GM21367 (cell line): ENCODE measurements around the gene DHX15.
"Not testable (repeated sequence)": the region's sequence is repeated elsewhere in the genome, so short reads cannot be mapped to it uniquely, and the experiment has no call there.

ENCODE experiments used
- ATAC-seq: cut with Tn5 transposase; IDR thresholded peaks from one replicate; pipeline ENCODE4 v1.9.1; 2021; ENCODE audit not compliant: unreplicated experiment

DHX15 gene

DNA sequence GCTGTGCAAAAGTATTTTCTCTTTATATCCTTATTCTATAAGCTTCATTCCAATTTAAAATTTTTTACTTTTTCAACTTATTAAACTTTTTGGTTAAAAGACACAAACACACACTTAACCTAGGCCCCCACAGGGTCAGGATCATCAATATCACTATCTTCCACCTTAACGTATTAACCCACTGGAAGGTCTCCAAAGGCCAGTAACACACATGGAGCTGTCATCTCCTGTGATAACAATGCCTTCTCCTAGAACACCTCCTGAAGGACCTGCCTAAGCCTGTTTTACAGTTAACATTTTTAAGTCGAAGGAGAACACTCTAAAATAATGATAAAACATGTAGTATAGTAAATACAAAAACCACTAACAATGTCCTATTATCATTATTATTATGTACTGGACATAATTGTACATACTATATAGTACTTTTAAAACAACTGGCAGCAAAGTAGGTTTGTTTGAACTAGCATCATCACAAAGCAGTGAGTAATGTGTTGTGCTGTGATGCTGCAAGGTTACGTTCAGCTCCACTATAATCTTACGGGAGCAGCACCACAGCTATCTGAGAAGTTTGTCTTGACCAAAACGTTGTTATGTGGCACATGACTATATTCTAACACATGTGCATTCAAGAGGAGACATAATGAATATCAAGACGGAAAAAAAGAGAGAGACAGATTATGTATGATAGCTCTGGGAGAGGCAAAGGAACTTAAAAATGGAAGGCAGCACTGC is 33.7 kb downstream of the DHX15 start:
- no peak for ATAC-seq

DNA sequence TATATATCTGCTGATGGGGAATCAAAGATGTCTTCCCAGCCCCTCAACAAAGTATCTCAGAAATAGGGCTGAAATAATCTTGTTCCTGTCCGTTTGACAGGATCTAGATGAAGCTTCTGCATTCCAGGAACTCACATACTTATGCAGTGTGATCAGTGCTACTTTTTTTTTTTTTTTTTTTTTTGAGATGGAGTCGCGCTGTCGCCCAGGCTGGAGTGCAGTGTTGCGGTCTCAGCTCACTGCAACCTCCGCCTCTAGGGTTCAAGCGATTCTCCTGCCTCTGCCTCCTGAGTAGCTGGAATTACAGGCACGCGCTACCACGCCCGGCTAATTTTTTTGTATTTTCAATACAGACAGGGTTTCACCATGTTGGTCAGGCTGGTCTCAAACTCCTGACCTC is 36.4 kb downstream of the DHX15 start:
- no peak for ATAC-seq

DNA sequence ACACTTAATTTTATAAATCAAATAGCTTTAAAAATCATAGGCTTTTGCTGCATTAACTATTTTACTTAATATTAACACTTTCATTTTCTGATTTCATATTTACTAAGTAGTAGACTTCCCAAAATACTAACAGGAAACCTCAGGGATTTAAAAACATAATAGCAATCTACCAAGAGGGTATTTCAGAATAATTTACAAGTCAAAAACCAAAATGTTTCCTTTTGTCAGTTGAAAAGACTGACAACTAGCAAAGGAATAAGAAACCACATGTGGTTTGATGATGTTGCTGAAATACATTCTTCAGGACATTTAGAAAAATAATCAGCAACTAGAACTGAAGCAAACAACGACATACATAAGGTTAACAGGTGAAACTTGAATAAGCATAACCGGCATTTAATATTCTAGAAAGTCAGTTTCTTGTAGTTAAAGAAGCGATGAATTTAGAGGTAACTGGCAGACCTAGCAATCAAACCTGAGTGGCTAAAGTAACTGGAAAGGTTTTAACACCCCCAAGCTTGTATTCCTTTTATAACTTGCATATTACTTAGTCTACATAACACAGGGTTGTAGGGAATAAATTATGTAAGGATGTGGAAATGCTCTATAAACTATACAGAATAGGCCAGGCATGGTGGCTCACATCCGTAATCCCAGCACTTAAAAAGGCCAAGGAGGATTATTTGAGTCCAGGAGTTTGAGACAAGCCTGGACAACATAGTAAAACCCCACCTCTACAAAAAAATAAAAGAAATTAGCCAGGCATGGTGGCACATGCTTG is 40.0 kb downstream of the DHX15 start:
- no peak for ATAC-seq

DNA sequence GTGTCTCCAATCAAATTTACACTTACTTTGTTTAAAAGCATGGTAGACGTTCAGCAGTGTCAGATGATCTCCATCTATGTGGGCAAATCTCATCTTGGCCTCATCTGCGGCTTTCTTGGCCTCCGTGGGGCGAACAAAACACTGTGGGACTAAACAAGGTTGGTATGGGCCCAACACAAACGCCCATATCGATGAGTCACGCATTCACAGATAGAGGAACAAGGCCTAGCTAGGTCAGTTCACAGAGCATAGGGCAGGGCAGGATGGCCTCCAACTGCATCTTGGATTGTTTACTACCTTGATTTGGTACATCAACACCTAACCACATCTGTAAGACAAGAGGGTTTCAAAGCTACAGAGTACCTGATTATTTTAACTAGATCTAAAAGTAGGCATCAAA is 47.3 kb downstream of the DHX15 start:
- no peak for ATAC-seq

GRCh38 chr4:24535399-24535798 is 49.0 kb downstream of the DHX15 start:
- ATAC-seq, result no peak

DNA sequence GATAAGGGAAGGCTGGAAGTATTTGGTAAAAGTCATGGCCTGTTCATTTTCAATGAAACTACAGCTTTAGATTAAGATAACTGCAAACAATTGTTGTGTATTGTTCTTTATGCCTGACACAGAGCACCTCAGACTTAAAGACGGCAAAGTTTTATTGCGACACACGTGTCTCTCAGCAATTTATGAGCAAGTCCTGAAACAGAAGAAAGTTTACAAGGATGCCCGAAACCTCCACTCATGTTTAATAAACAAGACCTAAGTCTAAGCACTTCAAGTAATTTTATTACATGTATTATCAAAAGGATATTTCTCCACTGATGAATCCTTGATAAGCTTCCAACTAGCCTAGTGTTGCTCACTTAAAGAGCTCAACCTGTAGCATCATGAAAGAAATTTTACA is 51.0 kb downstream of the DHX15 start:
- ATAC-seq, result no peak

DNA sequence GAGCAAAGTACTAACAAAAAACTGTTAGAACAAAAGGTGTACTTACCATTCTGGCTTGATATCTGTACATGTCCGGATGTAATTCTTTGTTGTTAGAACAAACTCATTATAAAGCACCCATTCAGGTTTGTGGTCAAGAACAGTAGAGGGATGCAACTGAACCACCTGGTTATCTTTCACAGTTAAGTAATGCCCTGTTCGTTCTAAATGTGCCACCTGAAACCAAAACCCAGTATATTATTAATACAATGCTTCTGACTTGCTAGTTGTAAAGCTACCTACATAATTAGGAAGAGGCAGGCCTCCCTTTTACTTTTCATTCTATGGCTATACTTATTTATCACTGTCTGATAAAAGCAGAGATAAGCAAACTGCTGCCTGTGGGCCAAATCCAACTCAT is 54.8 kb downstream of the DHX15 start:
- no peak for ATAC-seq

GRCh38 chr4:24527371-24527770 is 57.0 kb downstream of the DHX15 start:
- ATAC-seq, result no peak

- ATAC-seq, result no peak
Observed at GRCh38 chr4:24521544-24521943, 62.8 kb downstream of the DHX15 start.

GRCh38 chr4:24519649-24520048 is 64.7 kb downstream of the DHX15 start:
- no peak for ATAC-seq

- ATAC-seq, result no peak
Observed at GRCh38 chr4:24517676-24518075, 66.7 kb downstream of the DHX15 start.

DNA sequence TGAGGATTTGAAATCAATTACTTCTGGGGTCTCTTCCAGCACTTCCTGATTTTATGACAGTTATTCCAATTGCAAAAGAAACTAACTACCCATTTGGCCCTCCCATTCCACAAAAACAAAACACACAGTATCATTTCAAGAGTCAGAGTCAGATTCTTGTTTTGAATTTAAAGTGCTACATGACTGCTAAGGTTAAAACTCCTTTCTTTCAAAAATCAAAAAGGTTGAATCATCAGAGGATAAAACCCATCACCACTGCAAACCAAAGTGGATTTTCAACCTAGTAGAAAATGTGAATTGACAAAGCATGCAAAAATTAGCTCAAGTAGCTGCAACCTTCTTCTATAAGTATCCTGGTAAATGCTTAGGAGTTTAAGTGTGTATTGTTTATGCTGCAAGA is 67.4 kb downstream of the DHX15 start:
- ATAC-seq, result no peak

DNA sequence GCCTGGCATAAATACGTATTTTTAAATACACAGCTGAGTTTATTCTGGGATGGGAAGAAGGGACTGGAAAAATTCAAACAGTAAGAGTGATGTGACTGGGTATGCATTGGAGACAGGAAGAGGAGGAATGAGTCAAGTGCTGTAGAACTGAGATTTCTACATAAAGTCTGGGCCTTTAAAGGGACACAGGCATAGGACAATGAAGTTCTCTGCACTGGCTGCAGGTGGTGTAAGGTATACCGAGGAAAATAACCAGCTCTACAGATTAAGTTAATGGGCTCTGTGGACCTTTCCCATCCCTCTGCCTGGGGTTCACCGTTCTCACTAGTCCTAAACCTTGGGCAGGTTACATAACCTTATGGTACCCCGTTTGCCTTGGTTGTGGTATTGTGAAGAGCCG is 68.7 kb downstream of the DHX15 start:
- ATAC-seq, result no peak

DNA sequence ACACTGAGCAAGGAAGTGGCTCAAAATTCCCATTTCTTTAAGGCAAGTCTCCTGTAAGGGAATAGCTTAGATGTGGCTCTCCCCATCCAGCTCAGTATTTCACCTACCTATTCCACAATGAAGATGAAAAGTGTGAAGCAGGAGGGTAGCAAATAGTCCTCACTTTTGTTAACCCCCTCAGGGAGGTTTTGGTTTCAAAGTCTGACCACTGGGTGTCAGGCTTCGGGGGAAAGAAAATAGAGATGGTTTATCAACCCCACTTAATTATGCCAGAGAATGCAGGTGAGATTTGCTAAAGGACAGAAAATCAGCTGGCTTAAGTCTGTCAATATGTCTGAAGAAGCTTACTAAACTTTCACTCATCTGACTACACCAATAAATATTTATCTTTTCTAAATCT is 69.5 kb downstream of the DHX15 start:
- ATAC-seq, result no peak

DNA sequence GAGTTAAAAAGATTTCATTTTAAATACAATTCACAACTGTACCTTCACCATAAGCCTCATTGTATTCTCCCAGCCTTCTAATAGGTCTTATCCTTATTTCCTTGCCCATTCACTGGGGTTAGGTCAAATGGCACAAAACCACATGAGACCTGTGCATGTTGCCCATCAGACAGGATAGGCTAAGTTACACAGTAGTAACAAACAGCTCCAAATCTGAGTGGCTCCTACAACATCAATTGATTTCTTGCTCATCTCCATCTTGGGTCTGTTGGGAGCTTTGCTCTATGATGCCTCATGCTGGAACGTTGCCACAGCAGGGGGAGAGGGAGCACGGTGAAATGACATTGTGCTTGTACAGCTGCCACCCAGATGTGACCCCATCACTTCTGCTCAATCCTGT is 70.6 kb downstream of the DHX15 start:
- ATAC-seq, result no peak

GRCh38 chr4:24511371-24512063 is 72.8 kb downstream of the DHX15 start:
- no peak for ATAC-seq

DNA sequence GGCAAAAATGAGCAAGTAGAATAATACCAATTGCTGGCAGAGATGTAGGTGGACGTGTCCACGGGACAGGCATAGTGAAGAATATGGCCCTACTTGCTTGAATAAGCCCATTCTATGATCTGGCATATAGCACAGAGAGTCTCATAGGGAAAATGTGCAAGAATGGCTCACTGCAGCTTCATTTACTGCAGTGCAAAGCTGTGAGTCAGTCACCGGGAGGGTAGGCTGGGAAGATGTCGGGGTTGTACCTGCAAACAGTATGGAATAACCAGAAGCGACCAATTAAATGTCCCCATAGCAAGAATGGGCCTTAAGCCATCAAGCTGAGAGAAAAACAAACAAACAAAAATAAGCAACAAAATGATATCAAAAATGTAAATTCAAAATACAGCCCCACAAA is 74.3 kb downstream of the DHX15 start:
- ATAC-seq, result no peak

- no peak for ATAC-seq
Observed at GRCh38 chr4:24508541-24508940, 75.8 kb downstream of the DHX15 start.

DNA sequence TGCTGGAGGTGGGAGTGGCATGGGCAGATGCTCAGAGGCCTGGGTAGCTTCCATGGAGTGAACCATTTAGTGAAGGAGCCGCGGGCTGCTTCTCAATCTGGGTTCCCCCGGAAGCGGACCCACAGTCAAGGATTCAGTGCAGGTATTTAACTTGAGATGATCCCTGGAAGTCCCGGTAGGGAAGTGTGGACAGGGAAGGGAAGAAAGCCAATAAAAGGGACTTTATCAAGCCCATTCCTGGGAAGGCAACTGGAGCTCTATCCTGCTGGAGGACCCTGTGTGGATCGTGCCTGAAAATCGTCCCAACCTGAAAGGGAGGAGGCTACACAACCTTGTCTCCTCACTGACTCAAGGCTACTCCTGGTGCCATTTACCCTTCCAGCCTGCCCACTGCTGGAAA is 76.9 kb downstream of the DHX15 start:
- ATAC-seq, result no peak

DNA sequence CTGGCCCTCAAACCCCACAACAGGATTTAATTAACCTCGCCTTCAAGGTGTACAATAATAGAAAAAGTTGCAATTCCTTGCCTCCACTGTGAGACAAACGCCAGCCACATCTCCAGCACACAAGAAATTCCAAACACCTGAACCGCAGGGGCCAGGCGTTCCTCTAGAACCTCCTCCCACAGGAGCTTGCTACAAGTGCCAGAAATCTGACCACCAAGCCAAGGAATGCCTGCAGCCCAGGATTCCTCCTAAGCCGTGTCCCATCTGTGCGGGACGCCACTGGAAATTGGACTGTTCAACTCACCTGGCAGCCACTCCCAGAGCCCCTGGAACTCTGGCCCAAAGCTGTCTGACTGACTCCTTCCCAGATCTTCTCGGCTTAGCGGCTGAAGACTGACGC is 81.3 kb downstream of the DHX15 start:
- ATAC-seq, result not testable (repeated sequence)

DNA sequence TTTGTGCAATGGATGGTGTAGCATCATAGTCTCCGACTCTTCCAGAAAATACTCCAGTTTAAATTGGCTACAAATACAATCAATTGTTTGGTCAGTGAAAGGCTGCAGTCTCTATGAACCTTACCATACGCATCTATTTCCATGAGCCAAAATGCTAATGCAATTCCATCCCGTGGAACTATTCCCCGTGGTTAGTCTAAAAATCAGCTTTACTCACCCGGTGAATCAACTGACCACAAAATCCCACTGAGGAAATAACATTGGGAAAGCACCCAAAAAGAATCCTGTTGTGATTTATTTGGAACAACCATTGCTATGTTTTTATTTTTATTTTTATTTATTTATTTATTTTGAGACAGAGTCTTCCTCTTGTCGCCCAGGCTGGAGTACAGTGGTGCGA is 87.1 kb downstream of the DHX15 start:
- ATAC-seq, result no peak

- ATAC-seq, result no peak
Observed at GRCh38 chr4:24496597-24496996, 87.8 kb downstream of the DHX15 start.
